Measurements from ENCODE around the gene FILIP1. TPM values are rescaled to one million over a fixed set of nuclear protein-coding genes. Genes with fewer than 3 reads are reported as not detected.

Gene FILIP1
- total RNA-seq, 4 donors from 2014 or later, result 41.7 to 53.3 (median 48.4) TPM

GRCh38 chr6:75499640-75500039 is 6.0 kb upstream of the FILIP1 start:
- TF ChIP-seq POLR2A (IDR thresholded peaks at IDR 0.05; ENCODE audit: low read depth) (no peak), CTCF (IDR thresholded peaks at IDR 0.05) (no peak), EP300 (IDR thresholded peaks at IDR 0.05) (no peak), POLR2AphosphoS5 (IDR thresholded peaks at IDR 0.05) (no peak)
- H3K36me3 ChIP-seq, result no peaks in the 10 kb centered on the region
- no peak for DNase-seq (ENCODE audit: extremely low spot score)
- H3K4me3 ChIP-seq, result no peak overlapping the region
- WGBS, result 80% methylated on average over 4 of the region's 4 CpGs
- intact Hi-C loops (cut with DNase I), result no loop called here
- H3K27ac ChIP-seq (replicated peaks in 1 of 4), result no peak overlapping the region
- H3K4me1 ChIP-seq, result peaks cover 12 to 31% (median 17%) of the 10 kb centered on the region in 4 donors
- no peaks in the 10 kb centered on the region for H3K9me3 ChIP-seq
- H3K27me3 ChIP-seq, result no peaks in the 10 kb centered on the region

- no peak for TF ChIP-seq CTCF (IDR thresholded peaks at IDR 0.05)
- TF ChIP-seq EP300 (IDR thresholded peaks at IDR 0.05), result no peak
- TF ChIP-seq POLR2AphosphoS5 (IDR thresholded peaks at IDR 0.05), result no peak
- TF ChIP-seq POLR2A (IDR thresholded peaks at IDR 0.05; ENCODE audit: low read depth), result no peak
- Histone ChIP-seq H3K4me3 (no peak overlapping the region), H3K9me3 (no peaks in the 10 kb centered on the region), H3K4me1 (peaks cover 20 to 35% (median 24%) of the 10 kb centered on the region in 4 donors), H3K27ac (replicated peaks in 1 of 4) (no peak overlapping the region), H3K36me3 (no peaks in the 10 kb centered on the region), H3K27me3 (no peaks in the 10 kb centered on the region)
- no peak for DNase-seq (ENCODE audit: extremely low spot score)
- 68% methylated on average over 1 of the region's 1 CpG for WGBS
- intact Hi-C loops (cut with DNase I), result no loop called here
Measured at GRCh38 chr6:75498862-75499261, 5.3 kb upstream of the FILIP1 start.

GRCh38 chr6:75497994-75498393 is 4.4 kb upstream of the FILIP1 start:
- intact Hi-C loops (cut with DNase I), result no loop called here
- no peak overlapping the region for H3K4me3 ChIP-seq
- H3K9me3 ChIP-seq, result no peaks in the 10 kb centered on the region
- no peak for DNase-seq (ENCODE audit: extremely low spot score)
- WGBS, result 73% methylated on average over 3 of the region's 3 CpGs
- H3K4me1 ChIP-seq, result peaks cover 21 to 33% (median 24%) of the 10 kb centered on the region in 4 donors
- no peaks in the 10 kb centered on the region for H3K27me3 ChIP-seq
- no peak overlapping the region for H3K27ac ChIP-seq (replicated peaks in 1 of 4)
- no peaks in the 10 kb centered on the region for H3K36me3 ChIP-seq
- TF ChIP-seq POLR2AphosphoS5 (IDR thresholded peaks at IDR 0.05) (no peak), CTCF (IDR thresholded peaks at IDR 0.05) (no peak), EP300 (IDR thresholded peaks at IDR 0.05) (no peak), POLR2A (IDR thresholded peaks at IDR 0.05; ENCODE audit: low read depth) (no peak)

GRCh38 chr6:75495011-75495410 is 1.4 kb upstream of the FILIP1 start:
- Histone ChIP-seq H3K27me3 (no peaks in the 10 kb centered on the region), H3K36me3 (no peaks in the 10 kb centered on the region), H3K9me3 (no peaks in the 10 kb centered on the region), H3K4me1 (peaks cover 27 to 35% (median 30%) of the 10 kb centered on the region in 4 donors), H3K27ac (replicated peaks in 1 of 4) (peak overlapping the region; percentile 85 to 89 (median 88)), H3K4me3 (no peak overlapping the region)
- TF ChIP-seq POLR2A (IDR thresholded peaks at IDR 0.05; ENCODE audit: low read depth) (no peak), EP300 (IDR thresholded peaks at IDR 0.05) (no peak), POLR2AphosphoS5 (IDR thresholded peaks at IDR 0.05) (no peak), CTCF (IDR thresholded peaks at IDR 0.05) (no peak)
- no peak for DNase-seq (ENCODE audit: extremely low spot score)
- intact Hi-C loops (cut with DNase I), result no loop called here
- 37% methylated on average over 1 of the region's 1 CpG for WGBS

GRCh38 chr6:75494290-75494689 is 690 bp upstream of the FILIP1 start:
- 39% methylated on average over 4 of the region's 4 CpGs for WGBS
- intact Hi-C loops (cut with DNase I), result no loop called here
- H3K4me3 ChIP-seq, result peak overlapping the region; percentile 55 to 62 (median 60)

More at GRCh38 chr6:75494290-75494689, 690 bp upstream of the FILIP1 start:
- DNase-seq (ENCODE audit: extremely low spot score), result no peak
- no peak for TF ChIP-seq POLR2A (IDR thresholded peaks at IDR 0.05; ENCODE audit: low read depth)
- TF ChIP-seq EP300 (IDR thresholded peaks at IDR 0.05), result no peak
- no peak for TF ChIP-seq POLR2AphosphoS5 (IDR thresholded peaks at IDR 0.05)
- no peak for TF ChIP-seq CTCF (IDR thresholded peaks at IDR 0.05)
- Histone ChIP-seq H3K27ac (replicated peaks in 1 of 4) (peak overlapping the region; percentile 85 to 89 (median 88)), H3K4me1 (peaks cover 31 to 42% (median 33%) of the 10 kb centered on the region in 4 donors), H3K27me3 (no peaks in the 10 kb centered on the region), H3K9me3 (no peaks in the 10 kb centered on the region), H3K36me3 (no peaks in the 10 kb centered on the region)
